Progenitor cell of endocrine pancreas (in vitro differentiated cells): ENCODE measurements around the gene THOC6. TPM values are rescaled to one million over a fixed set of nuclear protein-coding genes. Genes with fewer than 3 reads are reported as not detected.

Experiments used
- DNase-seq: peaks from one replicate; pipeline ENCODE4 v3.0.0; 2021; ENCODE audit warnings: low spot score; ENCODE audit not compliant: unreplicated experiment
- H3K27ac Mint-ChIP-seq: 2 replicates; pipeline ENCODE4 v1.8.0; 2021; ENCODE audit warnings: mild to moderate bottlenecking, moderate library complexity, mixed read lengths
- H3K27me3 Mint-ChIP-seq: 2 replicates; pipeline ENCODE4 v1.8.0; 2021; ENCODE audit warnings: mixed read lengths
- H3K36me3 Mint-ChIP-seq: 2 replicates; pipeline ENCODE4 v1.8.0; 2022; ENCODE audit warnings: mixed read lengths; ENCODE audit not compliant: insufficient read depth
- H3K4me1 Mint-ChIP-seq: 2 replicates; pipeline ENCODE4 v1.8.0; 2021; ENCODE audit warnings: low read depth, mixed read lengths
- H3K4me3 Mint-ChIP-seq: 2 replicates; pipeline ENCODE4 v1.8.0; 2021; ENCODE audit warnings: low read depth, mild to moderate bottlenecking, moderate library complexity, mixed read lengths
- H3K9me3 Mint-ChIP-seq: 2 replicates; pipeline ENCODE4 v1.8.0; 2021; ENCODE audit warnings: low read depth, mixed read lengths
- total RNA-seq: library from RNA; stranded (reverse); gene quantifications from 2 replicates; pipeline ENCODE4 v1.2.1, GENCODE V29; 2021
- TF ChIP-seq, protein P1 (sequence below): fragments of 200-600 bp; sonication (generic); IDR thresholded peaks from one replicate; pipeline ENCODE4 v1.5.0; 2021; ENCODE audit warnings: antibody characterized with exemption, mild to moderate bottlenecking; ENCODE audit not compliant: unreplicated experiment

Gene THOC6
- total RNA-seq, 1 donor from 2014 or later = 47.4 TPM

DNA sequence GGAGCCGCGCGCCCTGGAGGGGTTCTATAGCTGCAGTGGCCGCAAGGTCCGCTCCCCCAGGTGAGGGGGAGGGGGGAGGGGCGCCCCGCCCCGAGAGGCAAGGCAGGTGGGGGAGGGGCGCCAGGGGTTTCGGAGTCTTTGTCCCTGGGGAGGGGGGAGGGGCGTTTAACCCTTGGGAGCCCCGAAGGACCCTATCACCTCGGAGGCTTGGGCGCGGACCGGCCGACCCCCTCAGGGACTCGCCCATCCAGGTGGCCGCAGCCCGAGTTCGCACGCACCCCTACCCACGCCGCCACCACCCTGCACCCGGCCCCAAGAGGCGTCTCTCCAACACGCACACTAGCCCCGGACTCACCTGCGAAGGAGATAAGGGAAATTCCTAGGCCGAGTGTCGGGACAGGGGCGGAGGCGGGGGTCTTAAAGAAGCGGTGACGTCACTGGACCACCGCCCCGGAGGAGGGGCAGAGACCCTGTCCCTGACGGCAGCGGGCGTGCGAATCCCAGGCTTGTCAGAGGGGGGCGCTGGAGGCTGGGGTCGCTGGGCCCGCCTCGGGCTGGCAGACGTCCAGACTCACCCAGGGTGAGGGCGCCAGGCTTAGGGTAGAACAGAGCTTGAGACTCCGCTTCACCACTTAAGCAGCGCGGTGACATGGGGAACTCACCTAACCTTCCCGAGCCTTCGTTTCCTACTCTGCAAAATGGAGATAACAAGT lies 5.9 kb upstream of the THOC6 start, which contains the start of gene CLDN6:
Gene CLDN6, minus strand, starts transcription at position 390 of the 713 bp plus-strand sequence. CDS start 2,162 bp downstream, outside the sequence.
- Mint-ChIP-seq H3K27ac (peak within 1 kb of the TSS; percentile 98), H3K9me3 (no peaks in the 10 kb centered on the region), H3K36me3 (peaks cover 13% of the 10 kb centered on the region), H3K27me3 (no peaks in the 10 kb centered on the region), H3K4me1 (peaks cover 56% of the 10 kb centered on the region), H3K4me3 (peak within 1 kb of the TSS; percentile 93)
- DNase-seq = peak; percentile 97
- TF ChIP-seq, protein P1, sequence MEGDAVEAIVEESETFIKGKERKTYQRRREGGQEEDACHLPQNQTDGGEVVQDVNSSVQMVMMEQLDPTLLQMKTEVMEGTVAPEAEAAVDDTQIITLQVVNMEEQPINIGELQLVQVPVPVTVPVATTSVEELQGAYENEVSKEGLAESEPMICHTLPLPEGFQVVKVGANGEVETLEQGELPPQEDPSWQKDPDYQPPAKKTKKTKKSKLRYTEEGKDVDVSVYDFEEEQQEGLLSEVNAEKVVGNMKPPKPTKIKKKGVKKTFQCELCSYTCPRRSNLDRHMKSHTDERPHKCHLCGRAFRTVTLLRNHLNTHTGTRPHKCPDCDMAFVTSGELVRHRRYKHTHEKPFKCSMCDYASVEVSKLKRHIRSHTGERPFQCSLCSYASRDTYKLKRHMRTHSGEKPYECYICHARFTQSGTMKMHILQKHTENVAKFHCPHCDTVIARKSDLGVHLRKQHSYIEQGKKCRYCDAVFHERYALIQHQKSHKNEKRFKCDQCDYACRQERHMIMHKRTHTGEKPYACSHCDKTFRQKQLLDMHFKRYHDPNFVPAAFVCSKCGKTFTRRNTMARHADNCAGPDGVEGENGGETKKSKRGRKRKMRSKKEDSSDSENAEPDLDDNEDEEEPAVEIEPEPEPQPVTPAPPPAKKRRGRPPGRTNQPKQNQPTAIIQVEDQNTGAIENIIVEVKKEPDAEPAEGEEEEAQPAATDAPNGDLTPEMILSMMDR = peak; percentile 82

DNA sequence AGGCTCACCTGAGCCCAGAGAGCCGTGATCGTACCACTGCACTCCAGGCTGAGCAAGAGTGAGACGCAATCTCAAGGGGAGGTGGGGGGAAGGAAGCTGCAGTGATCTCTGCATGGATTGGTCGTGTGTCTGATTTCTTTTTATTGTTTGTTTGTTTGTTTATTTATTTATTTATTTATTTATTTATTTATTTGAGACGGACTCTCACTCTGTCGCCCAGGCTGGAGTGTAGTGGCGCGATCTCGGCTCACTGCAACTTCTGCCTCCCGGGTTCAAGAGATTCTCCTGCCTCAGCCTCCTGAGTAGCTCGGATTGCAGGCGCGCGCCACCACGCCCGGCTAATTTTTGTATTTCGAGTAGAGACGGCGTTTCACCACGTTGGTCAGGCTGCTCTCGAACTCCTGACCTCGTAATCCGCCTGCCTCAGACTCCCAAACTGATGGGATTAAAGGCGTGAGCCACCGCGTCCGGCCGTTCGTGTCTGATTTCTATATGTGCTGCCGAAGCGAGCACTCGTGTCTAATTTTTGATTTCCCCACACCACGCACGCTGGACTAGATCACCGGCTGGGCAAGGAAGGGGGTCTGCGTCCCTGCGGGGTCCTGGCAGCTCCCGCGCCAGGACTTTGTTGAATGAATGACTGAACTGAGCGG lies 4.1 kb upstream of the THOC6 start:
- peaks cover 11% of the 10 kb centered on the region for H3K36me3 Mint-ChIP-seq
- no peak for DNase-seq
- TF ChIP-seq, protein P1 = no peak
- H3K27me3 Mint-ChIP-seq = no peaks in the 10 kb centered on the region
- peak overlapping the region; percentile 99 for H3K27ac Mint-ChIP-seq
- H3K9me3 Mint-ChIP-seq = no peaks in the 10 kb centered on the region
- peaks cover 51% of the 10 kb centered on the region for H3K4me1 Mint-ChIP-seq
- peak overlapping the region; percentile 91 for H3K4me3 Mint-ChIP-seq

DNA sequence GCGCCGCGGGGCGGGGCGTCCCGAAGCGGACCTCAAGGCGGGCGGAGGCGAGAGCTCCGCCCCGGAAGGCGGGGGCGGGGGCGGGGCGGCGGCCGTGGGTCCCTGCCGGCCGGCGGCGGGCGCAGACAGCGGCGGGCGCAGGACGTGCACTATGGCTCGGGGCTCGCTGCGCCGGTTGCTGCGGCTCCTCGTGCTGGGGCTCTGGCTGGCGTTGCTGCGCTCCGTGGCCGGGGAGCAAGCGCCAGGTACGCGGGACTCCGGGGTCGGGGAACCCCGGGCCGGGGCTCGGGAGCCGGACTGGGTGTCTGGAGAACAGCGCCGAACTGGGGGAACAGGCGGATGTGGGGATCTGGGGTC lies 3.6 kb upstream of the THOC6 start, which contains the start of gene TNFRSF12A:
Gene TNFRSF12A, plus strand, starts transcription at position 122 of the 357 bp plus-strand sequence. Its CDS starts 30 bp downstream, at position 152.
- Mint-ChIP-seq H3K36me3 (peaks cover 6% of the 10 kb centered on the region), H3K9me3 (no peaks in the 10 kb centered on the region), H3K4me1 (peaks cover 46% of the 10 kb centered on the region), H3K27me3 (no peaks in the 10 kb centered on the region), H3K4me3 (peak within 1 kb of the TSS; percentile 91), H3K27ac (peak within 1 kb of the TSS; percentile 99)
- TF ChIP-seq, protein P1 = no peak
- peak; percentile 59 for DNase-seq

DNA sequence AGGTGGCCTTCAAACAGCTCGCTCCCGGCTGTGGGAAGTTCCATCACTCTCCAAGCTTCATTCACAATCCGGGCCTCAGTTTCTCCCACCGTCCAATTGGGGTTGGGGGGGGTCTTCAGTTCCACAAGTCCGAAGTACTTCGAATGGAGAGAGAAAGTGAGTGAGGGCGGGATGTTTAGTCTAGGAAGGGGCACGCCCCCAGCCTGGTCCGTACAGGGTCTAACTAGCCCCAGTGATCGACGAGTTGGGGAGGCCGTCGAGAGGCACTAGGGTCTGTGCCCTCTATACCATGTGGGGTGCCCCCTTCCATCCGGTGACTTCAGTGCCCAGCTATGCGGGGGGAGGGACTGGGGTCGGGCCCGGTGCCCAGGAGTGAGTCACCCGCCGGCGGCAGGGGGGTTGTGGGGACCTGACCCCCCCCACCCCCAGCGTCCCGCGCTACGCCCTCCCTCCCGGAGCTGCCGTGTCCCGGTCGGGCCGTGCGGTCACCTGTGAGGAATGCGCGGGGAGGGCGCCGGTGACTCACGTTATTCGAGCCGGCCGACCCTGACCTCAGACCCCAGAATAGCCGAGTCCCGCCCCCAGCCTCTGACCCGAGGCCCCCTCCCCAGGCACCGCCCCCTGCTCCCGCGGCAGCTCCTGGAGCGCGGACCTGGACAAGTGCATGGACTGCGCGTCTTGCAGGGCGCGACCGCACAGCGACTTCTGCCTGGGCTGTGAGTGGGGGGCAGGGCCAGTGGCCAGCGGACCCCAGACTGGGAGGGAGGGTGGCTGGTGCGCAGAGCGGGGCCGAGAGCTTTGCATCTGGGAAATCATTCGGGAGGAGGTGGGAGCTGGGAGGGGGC lies 3.0 kb upstream of the THOC6 start:
- peak; percentile 87 for DNase-seq
- Mint-ChIP-seq H3K27me3 (no peaks in the 10 kb centered on the region), H3K4me1 (peaks cover 40% of the 10 kb centered on the region)

More for the DNA sequence above, 3.0 kb upstream of the THOC6 start:
- Mint-ChIP-seq H3K9me3 (no peaks in the 10 kb centered on the region), H3K4me3 (peak overlapping the region; percentile 91), H3K27ac (peak overlapping the region; percentile 99), H3K36me3 (peaks cover 6% of the 10 kb centered on the region)
- TF ChIP-seq, protein P1 = no peak
